Measurements from ENCODE around the gene TCERG1L.

- TF ChIP-seq SIN3A (IDR thresholded peaks at IDR 0.05; ENCODE audit: borderline replicate concordance, insufficient read depth, low read length) = no peak
- TF ChIP-seq REST (IDR thresholded peaks at IDR 0.05; ENCODE audit: insufficient read depth in 1 of 2, low read depth in 2 of 2, low read length in 2 of 2) = no peak
These were observed 50.9 kb downstream of the TCERG1L start for GRCh38 chr10:131260452-131261211.
